Dendritic cell treated with granulocyte-macrophage colony-stimulating factor and Interleukin-4, amounts not matched to agents 40 ng/mL and 50 ng/mL, for 4 days (primary cell): ENCODE results near the gene TNS3.

ENCODE experiments used
- H3K27ac Mint-ChIP-seq: one replicate; pipeline ENCODE4 v1.8.0; 2022; ENCODE audit warnings: mild to moderate bottlenecking, mixed read lengths
- H3K27me3 Mint-ChIP-seq: one replicate; pipeline ENCODE4 v1.8.0; 2022; ENCODE audit warnings: mild to moderate bottlenecking, mixed read lengths
- H3K36me3 Mint-ChIP-seq: one replicate; pipeline ENCODE4 v1.8.0; 2022; ENCODE audit warnings: low read depth, mixed read lengths
- H3K4me1 Mint-ChIP-seq: one replicate; pipeline ENCODE4 v1.8.0; 2022; ENCODE audit warnings: low read depth, mixed read lengths
- H3K4me3 Mint-ChIP-seq: one replicate; pipeline ENCODE4 v1.8.0; 2022; ENCODE audit warnings: mild to moderate bottlenecking, moderate library complexity, mixed read lengths
- H3K9me3 Mint-ChIP-seq: one replicate; pipeline ENCODE4 v1.8.0; 2022; ENCODE audit warnings: mixed read lengths
- intact Hi-C: fragments of 100-400 bp; cut with micrococcal nuclease; formaldehyde crosslinking; loops from one replicate; pipeline ENCODE4 v1.15.0; 2022

The TNS3 gene

DNA sequence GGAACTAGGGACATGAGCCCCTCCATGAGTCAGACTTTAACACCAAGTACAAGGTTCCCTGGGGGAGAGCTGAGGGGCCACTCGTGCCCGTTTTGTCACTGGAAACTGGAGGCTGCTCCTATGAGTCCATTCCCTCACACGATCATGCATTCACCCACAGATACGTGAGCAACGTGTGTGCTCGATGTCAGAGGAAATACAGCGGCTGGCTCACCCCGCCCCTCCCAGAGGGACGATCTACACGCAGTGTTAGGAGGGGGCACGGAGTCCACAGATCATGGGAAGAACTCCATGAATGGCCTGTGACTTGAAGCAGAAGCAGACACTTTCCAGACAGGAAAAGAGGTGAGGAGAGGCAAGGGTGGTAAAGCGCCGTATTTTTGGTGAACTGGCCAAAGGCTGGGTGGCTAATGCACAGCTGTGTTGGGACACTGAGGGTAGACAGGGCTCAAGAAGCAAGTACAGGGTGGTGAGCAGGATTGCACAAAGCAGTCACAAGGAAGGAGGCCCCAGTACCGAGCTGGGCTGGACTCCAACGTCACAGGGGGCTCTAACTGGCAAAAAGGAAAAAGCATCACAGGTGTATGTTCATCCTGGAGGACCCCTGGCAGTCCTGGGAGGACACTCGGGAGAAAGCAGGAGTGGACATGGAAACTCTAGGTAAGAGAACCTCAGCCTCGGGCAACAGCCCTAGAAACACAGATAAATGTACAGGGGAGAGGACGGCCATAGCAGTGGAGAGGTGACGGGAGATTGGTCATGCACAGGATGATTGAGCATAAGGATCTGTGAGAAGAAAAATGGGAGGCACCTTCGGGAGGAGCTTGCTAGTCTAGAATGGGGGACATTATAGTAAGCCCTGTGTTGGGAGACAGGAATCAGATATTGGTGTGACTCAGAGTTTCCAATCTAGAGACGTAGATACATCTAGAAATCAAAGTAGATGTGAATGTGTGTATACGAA lies 41.2 kb downstream of the TNS3 start:
- H3K27ac Mint-ChIP-seq: no peak overlapping the region
- H3K4me3 Mint-ChIP-seq: no peak overlapping the region
- no peaks in the 10 kb centered on the region for H3K9me3 Mint-ChIP-seq
- peaks cover 29% of the 10 kb centered on the region for H3K36me3 Mint-ChIP-seq
- peaks cover 25% of the 10 kb centered on the region for H3K27me3 Mint-ChIP-seq
- peaks cover 61% of the 10 kb centered on the region for H3K4me1 Mint-ChIP-seq
- intact Hi-C loops: no loop called here

DNA sequence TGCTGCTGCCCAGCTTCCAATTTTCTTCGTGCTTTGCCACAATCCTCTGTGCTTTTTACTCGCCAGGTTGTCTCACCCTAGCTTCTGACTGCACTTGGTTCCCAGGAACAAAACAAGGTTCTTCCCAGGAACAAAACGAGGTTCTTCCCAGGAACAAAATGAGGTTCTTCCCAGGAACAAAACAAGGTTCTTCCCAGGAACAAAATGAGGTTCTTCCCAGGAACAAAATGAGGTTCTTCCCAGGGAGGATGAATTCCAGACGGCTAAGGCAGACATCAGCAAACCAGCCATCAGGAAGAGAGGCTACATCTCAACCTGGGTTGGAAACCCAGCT lies 41.9 kb downstream of the TNS3 start:
- Mint-ChIP-seq H3K9me3 (no peaks in the 10 kb centered on the region), H3K36me3 (peaks cover 25% of the 10 kb centered on the region), H3K4me3 (no peak overlapping the region), H3K27me3 (peaks cover 25% of the 10 kb centered on the region), H3K27ac (no peak overlapping the region), H3K4me1 (peaks cover 63% of the 10 kb centered on the region)
- intact Hi-C loops: no loop called here

GRCh38 chr7:47539398-47540052 lies 42.4 kb downstream of the TNS3 start:
- Mint-ChIP-seq H3K4me3 (no peak overlapping the region), H3K36me3 (peaks cover 25% of the 10 kb centered on the region), H3K27me3 (peaks cover 25% of the 10 kb centered on the region), H3K9me3 (no peaks in the 10 kb centered on the region), H3K4me1 (peaks cover 62% of the 10 kb centered on the region), H3K27ac (no peak overlapping the region)
- intact Hi-C loops: no loop called here

GRCh38 chr7:47538846-47539311 lies 43.0 kb downstream of the TNS3 start:
- H3K4me3 Mint-ChIP-seq: no peak overlapping the region

GRCh38 chr7:47537716-47538675 lies 43.9 kb downstream of the TNS3 start:
- Mint-ChIP-seq H3K9me3 (no peaks in the 10 kb centered on the region), H3K27me3 (peaks cover 25% of the 10 kb centered on the region), H3K27ac (no peak overlapping the region), H3K4me1 (peaks cover 47% of the 10 kb centered on the region), H3K4me3 (no peak overlapping the region), H3K36me3 (peaks cover 25% of the 10 kb centered on the region)
- intact Hi-C loops: no loop called here

More at GRCh38 chr7:47538846-47539311, 43.0 kb downstream of the TNS3 start:
- Mint-ChIP-seq H3K4me1 (peaks cover 56% of the 10 kb centered on the region), H3K36me3 (peaks cover 25% of the 10 kb centered on the region), H3K9me3 (no peaks in the 10 kb centered on the region), H3K27me3 (peaks cover 25% of the 10 kb centered on the region), H3K27ac (no peak overlapping the region)
- intact Hi-C loops: no loop called here

- H3K27ac Mint-ChIP-seq: no peak overlapping the region
- peaks cover 51% of the 10 kb centered on the region for H3K4me1 Mint-ChIP-seq
- H3K4me3 Mint-ChIP-seq: peak overlapping the region; percentile 54
- H3K27me3 Mint-ChIP-seq: peaks cover 25% of the 10 kb centered on the region
- intact Hi-C loops: no loop called here
- peaks cover 25% of the 10 kb centered on the region for H3K36me3 Mint-ChIP-seq
- no peaks in the 10 kb centered on the region for H3K9me3 Mint-ChIP-seq
These were observed 45.0 kb downstream of the TNS3 start for GRCh38 chr7:47536661-47537611.

GRCh38 chr7:47535704-47536628 lies 45.9 kb downstream of the TNS3 start:
- Mint-ChIP-seq H3K4me1 (peaks cover 50% of the 10 kb centered on the region), H3K27ac (no peak overlapping the region), H3K4me3 (no peak overlapping the region), H3K9me3 (no peaks in the 10 kb centered on the region), H3K27me3 (peaks cover 24% of the 10 kb centered on the region), H3K36me3 (peaks cover 18% of the 10 kb centered on the region)
- intact Hi-C loops: no loop called here

GRCh38 chr7:47535035-47535703 lies 46.7 kb downstream of the TNS3 start:
- Mint-ChIP-seq H3K27me3 (peaks cover 23% of the 10 kb centered on the region), H3K36me3 (peaks cover 12% of the 10 kb centered on the region), H3K4me3 (no peak overlapping the region), H3K4me1 (peaks cover 42% of the 10 kb centered on the region), H3K27ac (no peak overlapping the region), H3K9me3 (no peaks in the 10 kb centered on the region)
- intact Hi-C loops: no loop called here

DNA sequence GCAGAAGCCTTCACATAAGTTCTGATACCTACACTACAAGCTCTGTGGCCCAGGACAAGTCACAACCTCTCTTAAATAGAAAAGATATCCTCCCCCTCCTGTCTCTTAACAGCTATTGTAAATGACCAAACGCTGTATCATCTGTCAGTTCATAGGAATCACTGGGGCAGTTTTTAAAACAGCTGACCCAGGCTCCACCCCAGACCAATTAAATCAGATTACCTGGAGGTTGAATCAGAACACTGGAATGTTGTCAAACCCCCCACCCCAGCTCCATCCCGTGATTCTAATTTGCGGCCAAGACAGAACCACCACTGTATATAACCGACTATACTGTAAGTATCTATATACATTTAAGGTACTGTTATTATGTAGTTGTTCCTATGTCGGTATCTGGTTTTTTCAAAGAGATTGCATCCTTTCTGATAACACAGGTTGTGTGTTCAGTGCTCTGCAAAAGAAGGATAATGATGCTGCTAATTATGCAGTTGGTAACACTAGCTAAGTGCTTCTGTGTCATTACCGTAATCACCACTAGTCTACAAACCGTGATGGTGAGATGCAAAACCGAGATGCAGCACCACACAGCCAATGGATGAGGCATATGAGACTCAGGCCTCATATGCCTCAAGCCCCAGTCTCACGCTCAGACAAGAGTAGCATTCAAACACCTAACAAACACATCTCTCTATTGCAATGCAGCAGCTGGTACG lies 47.4 kb downstream of the TNS3 start:
- Mint-ChIP-seq H3K27me3 (peaks cover 23% of the 10 kb centered on the region), H3K4me1 (peaks cover 35% of the 10 kb centered on the region), H3K27ac (no peak overlapping the region), H3K9me3 (no peaks in the 10 kb centered on the region), H3K36me3 (peaks cover 8% of the 10 kb centered on the region), H3K4me3 (no peak overlapping the region)
- intact Hi-C loops: no loop called here

GRCh38 chr7:47531584-47532492 lies 50.1 kb downstream of the TNS3 start:
- Mint-ChIP-seq H3K27me3 (peaks cover 2% of the 10 kb centered on the region), H3K9me3 (no peaks in the 10 kb centered on the region), H3K4me1 (peaks cover 19% of the 10 kb centered on the region), H3K27ac (peak overlapping the region; percentile 33), H3K36me3 (peaks cover 30% of the 10 kb centered on the region), H3K4me3 (no peak overlapping the region)
- intact Hi-C loops: no loop called here
